Measurements from ENCODE around the gene CELF1.

Gene CELF1

GRCh38 chr11:47507563-47508239 lies 45.2 kb downstream of the CELF1 start:
- TF ChIP-seq, protein P1, sequence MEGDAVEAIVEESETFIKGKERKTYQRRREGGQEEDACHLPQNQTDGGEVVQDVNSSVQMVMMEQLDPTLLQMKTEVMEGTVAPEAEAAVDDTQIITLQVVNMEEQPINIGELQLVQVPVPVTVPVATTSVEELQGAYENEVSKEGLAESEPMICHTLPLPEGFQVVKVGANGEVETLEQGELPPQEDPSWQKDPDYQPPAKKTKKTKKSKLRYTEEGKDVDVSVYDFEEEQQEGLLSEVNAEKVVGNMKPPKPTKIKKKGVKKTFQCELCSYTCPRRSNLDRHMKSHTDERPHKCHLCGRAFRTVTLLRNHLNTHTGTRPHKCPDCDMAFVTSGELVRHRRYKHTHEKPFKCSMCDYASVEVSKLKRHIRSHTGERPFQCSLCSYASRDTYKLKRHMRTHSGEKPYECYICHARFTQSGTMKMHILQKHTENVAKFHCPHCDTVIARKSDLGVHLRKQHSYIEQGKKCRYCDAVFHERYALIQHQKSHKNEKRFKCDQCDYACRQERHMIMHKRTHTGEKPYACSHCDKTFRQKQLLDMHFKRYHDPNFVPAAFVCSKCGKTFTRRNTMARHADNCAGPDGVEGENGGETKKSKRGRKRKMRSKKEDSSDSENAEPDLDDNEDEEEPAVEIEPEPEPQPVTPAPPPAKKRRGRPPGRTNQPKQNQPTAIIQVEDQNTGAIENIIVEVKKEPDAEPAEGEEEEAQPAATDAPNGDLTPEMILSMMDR (IDR thresholded peaks at IDR 0.05) = no peak
- TF ChIP-seq ZFX (IDR thresholded peaks at IDR 0.05; ENCODE audit: borderline replicate concordance) = no peak
- no peak overlapping the region for H3K27ac ChIP-seq

GRCh38 chr11:47506795-47507562 lies 46.0 kb downstream of the CELF1 start:
- no peak overlapping the region for H3K27ac ChIP-seq
- TF ChIP-seq, protein P1 (IDR thresholded peaks at IDR 0.05) = no peak
- no peak for TF ChIP-seq ZFX (IDR thresholded peaks at IDR 0.05; ENCODE audit: borderline replicate concordance)

DNA sequence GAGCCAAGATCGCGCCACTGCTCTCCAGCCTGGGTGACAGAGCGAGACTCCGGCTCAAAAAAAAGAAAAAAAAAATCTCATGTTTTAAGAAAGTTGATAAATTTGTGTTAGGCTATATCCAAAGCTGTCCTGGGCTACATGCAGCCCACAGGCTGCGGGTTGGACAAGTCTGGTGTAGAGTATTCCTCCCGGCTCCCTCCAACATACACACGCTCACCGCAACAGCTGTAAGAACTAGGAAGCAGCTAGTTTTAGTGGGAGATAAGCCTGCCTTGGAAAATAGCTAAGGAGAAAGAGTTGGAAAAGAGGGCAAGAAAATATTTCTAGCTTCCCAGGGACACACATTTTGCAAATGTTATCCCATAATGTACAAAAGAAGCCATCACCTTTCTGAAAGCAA lies 46.6 kb downstream of the CELF1 start:
- no peak overlapping the region for H3K27ac ChIP-seq
- no peak for TF ChIP-seq ZFX (IDR thresholded peaks at IDR 0.05; ENCODE audit: borderline replicate concordance)
- TF ChIP-seq, protein P1 (IDR thresholded peaks at IDR 0.05) = no peak

DNA sequence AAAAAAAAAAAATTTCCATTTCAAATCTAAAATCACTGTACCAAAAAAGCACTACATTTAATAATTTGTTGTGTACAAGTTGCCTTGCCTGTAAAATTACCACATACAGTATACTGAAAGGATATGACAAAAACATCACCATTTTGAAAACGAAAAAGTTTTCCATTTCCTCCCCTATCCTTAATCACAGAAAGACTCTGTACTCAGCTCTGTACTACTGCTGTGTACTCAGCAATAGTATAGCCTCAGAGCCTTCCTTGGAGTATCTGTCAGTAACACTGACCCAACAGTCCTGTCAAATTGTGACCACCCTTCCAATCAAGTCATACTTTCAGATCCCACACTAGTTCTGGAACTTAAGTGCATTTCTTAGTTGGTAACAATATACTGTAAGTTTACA lies 48.0 kb downstream of the CELF1 start:
- H3K27ac ChIP-seq = no peak overlapping the region
- TF ChIP-seq, protein P1 (IDR thresholded peaks at IDR 0.05) = no peak
- TF ChIP-seq ZFX (IDR thresholded peaks at IDR 0.05; ENCODE audit: borderline replicate concordance) = no peak

- H3K27ac ChIP-seq = no peak overlapping the region
- TF ChIP-seq ZFX (IDR thresholded peaks at IDR 0.05; ENCODE audit: borderline replicate concordance) = no peak
- TF ChIP-seq, protein P1 (IDR thresholded peaks at IDR 0.05) = no peak
Measured at GRCh38 chr11:47503227-47503626, 49.7 kb downstream of the CELF1 start.

- H3K27ac ChIP-seq = no peak overlapping the region
- TF ChIP-seq ZFX (IDR thresholded peaks at IDR 0.05; ENCODE audit: borderline replicate concordance) = no peak
- TF ChIP-seq, protein P1 (IDR thresholded peaks at IDR 0.05) = no peak
Measured at GRCh38 chr11:47502767-47503166, 50.2 kb downstream of the CELF1 start.

GRCh38 chr11:47501101-47501500 lies 51.8 kb downstream of the CELF1 start:
- H3K27ac ChIP-seq = no peak overlapping the region
- no peak for TF ChIP-seq ZFX (IDR thresholded peaks at IDR 0.05; ENCODE audit: borderline replicate concordance)

All from 22Rv1 (cell line).